GM18870 (cell line): ENCODE measurements around the gene RABEP1.
"Not testable (repeated sequence)": the region's sequence is repeated elsewhere in the genome, so short reads cannot be mapped to it uniquely, and the experiment has no call there.

ENCODE experiments used
- ATAC-seq: cut with Tn5 transposase; IDR thresholded peaks from one replicate; pipeline ENCODE4 v1.9.1; 2021; ENCODE audit warnings: moderate library complexity; ENCODE audit not compliant: unreplicated experiment

The RABEP1 gene

GRCh38 chr17:5281814-5282641 lies at the start of gene RABEP1:
TSS of gene RABEP1 (plus strand) at chr17:5282284. CDS start at chr17:5282487, 203 bp downstream.
- ATAC-seq, result no peak

- ATAC-seq, result not testable (repeated sequence)
Measured at GRCh38 chr17:5233492-5233891, 48.6 kb upstream of the RABEP1 start.

GRCh38 chr17:5234645-5235576 lies 47.2 kb upstream of the RABEP1 start, which contains the start of gene SCIMP:
TSS of gene SCIMP (minus strand) at chr17:5234860. CDS start at chr17:5234755, 105 bp downstream.
- ATAC-seq, result peak; percentile 43

GRCh38 chr17:5236938-5237540 lies 45.0 kb upstream of the RABEP1 start:
- no peak for ATAC-seq

GRCh38 chr17:5237541-5238016 lies 44.5 kb upstream of the RABEP1 start:
- no peak for ATAC-seq

GRCh38 chr17:5238333-5238732 lies 43.8 kb upstream of the RABEP1 start:
- ATAC-seq, result no peak

GRCh38 chr17:5239769-5240168 lies 42.3 kb upstream of the RABEP1 start:
- not testable (repeated sequence) for ATAC-seq

- ATAC-seq, result no peak
Measured at GRCh38 chr17:5241861-5242671, 40.0 kb upstream of the RABEP1 start.

- no peak for ATAC-seq
Measured at GRCh38 chr17:5247621-5248020, 34.5 kb upstream of the RABEP1 start.

- ATAC-seq, result no peak
Measured at GRCh38 chr17:5248821-5249479, 33.1 kb upstream of the RABEP1 start.

- no peak for ATAC-seq
Measured at GRCh38 chr17:5249615-5250014, 32.5 kb upstream of the RABEP1 start.

- no peak for ATAC-seq
Measured at GRCh38 chr17:5254414-5254813, 27.7 kb upstream of the RABEP1 start.

- no peak for ATAC-seq
Measured at GRCh38 chr17:5254903-5255521, 27.1 kb upstream of the RABEP1 start.

GRCh38 chr17:5257124-5257523 lies 25.0 kb upstream of the RABEP1 start:
- no peak for ATAC-seq

- ATAC-seq, result no peak
Measured at GRCh38 chr17:5260542-5260941, 21.5 kb upstream of the RABEP1 start.

GRCh38 chr17:5262416-5262991 lies 19.6 kb upstream of the RABEP1 start:
- no peak for ATAC-seq

- no peak for ATAC-seq
Measured at GRCh38 chr17:5263441-5263840, 18.6 kb upstream of the RABEP1 start.

GRCh38 chr17:5264893-5265292 lies 17.2 kb upstream of the RABEP1 start:
- no peak for ATAC-seq
